Upper lobe of left lung (tissue), 6 donors: Measurements from ENCODE around the gene SNX15. TPM values are rescaled to one million over a fixed set of nuclear protein-coding genes. Genes with fewer than 3 reads are reported as not detected.
A peak's percentile ranks its signal among the peaks of the same experiment; 100 is the strongest.

Experiments
- ATAC-seq, 2 donors: fragments of 200-7000 bp; cut with Tn5 transposase; one replicate each; pipeline ENCODE4 v1.9.1; 2022; ENCODE audit warnings: mild to moderate bottlenecking in 2 of 2, moderate library complexity in 2 of 2; ENCODE audit not compliant: low FRiP score in 2 of 2
- DNase-seq, 2 donors: peaks; one replicate each; pipeline ENCODE4 v3.0.0-alpha.2; 2019 to 2020
- H3K27ac ChIP-seq, 4 donors: fragments of 200-600 bp; sonication (generic); one replicate each; pipeline ENCODE4 v1.5.1; 2016 to 2019
- H3K27me3 ChIP-seq, 4 donors: fragments of 200-600 bp; sonication (generic); one replicate each; pipeline ENCODE4 v1.5.1; 2017 to 2019
- H3K36me3 ChIP-seq, 4 donors: fragments of 200-600 bp; sonication (generic); one replicate each; pipeline ENCODE4 v1.5.1; 2016 to 2019
- H3K4me1 ChIP-seq, 4 donors: fragments of 200-600 bp; sonication (generic); one replicate each; pipeline ENCODE4 v1.5.1; 2018 to 2019
- H3K4me3 ChIP-seq, 4 donors: fragments of 200-600 bp; sonication (generic); one replicate each; pipeline ENCODE4 v1.5.1; 2017 to 2019; ENCODE audit warnings: mild to moderate bottlenecking in 2 of 4, moderate library complexity in 1 of 4
- H3K9me3 ChIP-seq, 4 donors: fragments of 200-600 bp; sonication (generic); one replicate each; pipeline ENCODE4 v1.5.1; 2018 to 2019
- CTCF ChIP-seq, 6 experiments: fragments of 450-650 bp in 4 of 6; fragments of 200-600 bp in 2 of 6; sonication (generic) in 2 of 6; IDR thresholded peaks; one replicate each; pipeline ENCODE4 v1.5.1; 2016 to 2019; ENCODE audit warnings: antibody characterized with exemption in 6 of 6
- EP300 ChIP-seq, 4 donors: sonication (generic); formaldehyde crosslinking; IDR thresholded peaks; one replicate each; pipeline ENCODE4 v1.5.1; 2017; ENCODE audit warnings: antibody characterized with exemption in 4 of 4, control low read depth in 2 of 4
- POLR2A ChIP-seq, 4 donors: fragments of 450-650 bp; IDR thresholded peaks; one replicate each; pipeline ENCODE4 v1.5.1; 2016 to 2017; ENCODE audit warnings: antibody characterized with exemption in 4 of 4, mild to moderate bottlenecking in 2 of 4
- POLR2AphosphoS5 ChIP-seq, 2 donors: sonication (generic); formaldehyde crosslinking; IDR thresholded peaks; one replicate each; pipeline ENCODE4 v1.5.1; 2017; ENCODE audit warnings: antibody characterized with exemption in 2 of 2
- WGBS, 2 donors: methylation state at CpG; one replicate each; pipeline ENCODE4 v1.1.5; 2017 to 2018; 5-methylcytosine and 5-hydroxymethylcytosine counted together
- total RNA-seq, 6 donors: library from RNA; depleted of rRNA in 4 of 6; stranded (reverse); fragments of >200 nt in 4 of 6; gene quantifications; one replicate each; pipeline versions ENCODE4 v1.1.0 to v1.2.1, GENCODE V29; 2016 to 2021
- donor health status: DM: no; HTN: no; CAD: no; lungs with moderate emphysema.
- donor health status: DM: no; HTN: yes; CAD: no; lungs with severe emphysema.

Gene SNX15
- total RNA-seq, 6 donors from 2014 or later: 14.7 to 32.1 (median 21.2) TPM

GRCh38 chr11:64990222-64990923 lies 36.9 kb upstream of the SNX15 start:
- H3K27me3 ChIP-seq: no peaks in the 10 kb centered on the region
- WGBS, 2 donors: 18 to 28% methylated on average over 15 of the region's 15 CpGs
- ATAC-seq (peak; percentile 47 to 77), DNase-seq (peak in 1 of 2 donors; percentile 62)
- peaks cover 0 to 3% (median 0%) of the 10 kb centered on the region in 4 donors for H3K36me3 ChIP-seq
- peak overlapping the region in 3 of 4 donors; percentile 14 to 39 (median 24) for H3K4me3 ChIP-seq
- H3K9me3 ChIP-seq: no peaks in the 10 kb centered on the region
- peak overlapping the region; percentile 36 to 87 (median 72) for H3K27ac ChIP-seq
- TF ChIP-seq POLR2AphosphoS5 (IDR thresholded peaks at IDR 0.05) (peak; percentile 54 to 64), POLR2A (IDR thresholded peaks at IDR 0.05) (no peak)
- H3K4me1 ChIP-seq: peaks cover 36 to 53% (median 47%) of the 10 kb centered on the region in 4 donors

GRCh38 chr11:64994318-64994717 lies 32.9 kb upstream of the SNX15 start:
- no peak for TF ChIP-seq CTCF (IDR thresholded peaks at IDR 0.05)
- no peak for TF ChIP-seq POLR2A (IDR thresholded peaks at IDR 0.05)
- TF ChIP-seq EP300 (IDR thresholded peaks at IDR 0.05): no peak
- TF ChIP-seq POLR2AphosphoS5 (IDR thresholded peaks at IDR 0.05): no peak
- no peaks in the 10 kb centered on the region for H3K9me3 ChIP-seq
- H3K27me3 ChIP-seq: no peaks in the 10 kb centered on the region
- peak overlapping the region in 2 of 4 donors; percentile 9 to 46 for H3K27ac ChIP-seq
- peaks cover 0 to 3% (median 0%) of the 10 kb centered on the region in 4 donors for H3K36me3 ChIP-seq
- no peak for ATAC-seq
- 95 to 97% methylated on average over 7 of the region's 7 CpGs for WGBS, 2 donors
- peak in 1 of 2 donors; percentile 55 for DNase-seq
- H3K4me3 ChIP-seq: no peak overlapping the region
- peaks cover 48 to 74% (median 59%) of the 10 kb centered on the region in 4 donors for H3K4me1 ChIP-seq

- Histone ChIP-seq H3K27me3 (no peaks in the 10 kb centered on the region), H3K27ac (peak overlapping the region; percentile 71 to 87 (median 84)), H3K9me3 (no peaks in the 10 kb centered on the region), H3K4me1 (peaks cover 28 to 54% (median 39%) of the 10 kb centered on the region in 4 donors), H3K4me3 (peak overlapping the region; percentile 43 to 66 (median 53)), H3K36me3 (peaks cover 0 to 3% (median 0%) of the 10 kb centered on the region in 4 donors)
- WGBS, 2 donors: 16 to 32% methylated on average over 11 of the region's 11 CpGs
- DNase-seq (no peak), ATAC-seq (peak in 1 of 2 donors; percentile 18)
- TF ChIP-seq POLR2A (IDR thresholded peaks at IDR 0.05) (no peak), CTCF (IDR thresholded peaks at IDR 0.05) (no peak), POLR2AphosphoS5 (IDR thresholded peaks at IDR 0.05) (no peak), EP300 (IDR thresholded peaks at IDR 0.05) (no peak)
These were observed 30.9 kb upstream of the SNX15 start for GRCh38 chr11:64996327-64996709.

GRCh38 chr11:64996710-64997380 lies 30.4 kb upstream of the SNX15 start, which contains the start of gene BATF2:
Gene BATF2, minus strand, starts transcription at chr11:64996971. Its CDS starts 57 bp downstream, at chr11:64996914.
- no peaks in the 10 kb centered on the region for H3K27me3 ChIP-seq
- no peaks in the 10 kb centered on the region for H3K9me3 ChIP-seq
- H3K27ac ChIP-seq: peak within 1 kb of the TSS; percentile 71 to 87 (median 84)
- TF ChIP-seq POLR2AphosphoS5 (IDR thresholded peaks at IDR 0.05) (peak; percentile 65 to 87), CTCF (IDR thresholded peaks at IDR 0.05) (peak; percentile 49 to 84 (median 78)), EP300 (IDR thresholded peaks at IDR 0.05) (no peak), POLR2A (IDR thresholded peaks at IDR 0.05) (peak in 2 of 4 donors; percentile 28 to 82)
- H3K4me1 ChIP-seq: peaks cover 23 to 48% (median 36%) of the 10 kb centered on the region in 4 donors
- peak in 1 of 2 donors; percentile 92 for DNase-seq
- 18 to 25% methylated on average over 5 to 8 of the region's 9 CpGs for whole genome bisulfite sequencing, 2 donors
- peak within 1 kb of the TSS; percentile 43 to 66 (median 53) for H3K4me3 ChIP-seq
- H3K36me3 ChIP-seq: peaks cover 0 to 3% (median 0%) of the 10 kb centered on the region in 4 donors
- peak; percentile 90 to 91 for ATAC-seq

GRCh38 chr11:64998141-64998540 lies 29.1 kb upstream of the SNX15 start:
- H3K4me3 ChIP-seq: no peak overlapping the region
- DNase-seq (no peak), ATAC-seq (no peak)
- H3K4me1 ChIP-seq: peaks cover 21 to 43% (median 33%) of the 10 kb centered on the region in 4 donors
- 100% methylated on average over 1 of the region's 1 CpG for WGBS, 2 donors
- TF ChIP-seq POLR2A (IDR thresholded peaks at IDR 0.05) (no peak), POLR2AphosphoS5 (IDR thresholded peaks at IDR 0.05) (no peak), EP300 (IDR thresholded peaks at IDR 0.05) (no peak), CTCF (IDR thresholded peaks at IDR 0.05) (no peak)
- H3K27ac ChIP-seq: no peak overlapping the region
- no peaks in the 10 kb centered on the region for H3K9me3 ChIP-seq
- no peaks in the 10 kb centered on the region for H3K27me3 ChIP-seq
- no peaks in the 10 kb centered on the region for H3K36me3 ChIP-seq
